Central memory CD8-positive, alpha-beta T cell (primary cell): ENCODE results near the gene WDR62.

Experiments
- ATAC-seq: fragments of 150-1000 bp; cut with Tn5 transposase; replicated peaks from 2 replicates; pipeline ENCODE4 v1.10.0; 2022; ENCODE audit warnings: mild to moderate bottlenecking, moderate FRiP score, moderate number of reproducible peaks; ENCODE audit not compliant: poor library complexity, severe bottlenecking; ENCODE audit errors: extremely low read depth
- DNase-seq, 2 donors: peaks; one replicate each; pipeline ENCODE4 v3.0.0; 2021; ENCODE audit warnings: low spot score in 2 of 2
- H3K27ac Mint-ChIP-seq: one replicate; pipeline ENCODE4 v1.8.0; 2022; ENCODE audit warnings: low read depth, mild to moderate bottlenecking, moderate library complexity, mixed read lengths
- H3K27me3 Mint-ChIP-seq: one replicate; pipeline ENCODE4 v1.8.0; 2022; ENCODE audit warnings: mixed read lengths
- H3K36me3 Mint-ChIP-seq: one replicate; pipeline ENCODE4 v1.8.0; 2022; ENCODE audit warnings: mild to moderate bottlenecking, moderate library complexity, mixed read lengths; ENCODE audit not compliant: insufficient read depth
- H3K4me1 Mint-ChIP-seq: one replicate; pipeline ENCODE4 v1.8.0; 2022; ENCODE audit warnings: mixed read lengths
- H3K4me3 Mint-ChIP-seq: one replicate; pipeline ENCODE4 v1.8.0; 2022; ENCODE audit warnings: mild to moderate bottlenecking, moderate library complexity, mixed read lengths
- H3K9me3 Mint-ChIP-seq: one replicate; pipeline ENCODE4 v1.8.0; 2022; ENCODE audit warnings: mixed read lengths

WDR62 gene

DNA sequence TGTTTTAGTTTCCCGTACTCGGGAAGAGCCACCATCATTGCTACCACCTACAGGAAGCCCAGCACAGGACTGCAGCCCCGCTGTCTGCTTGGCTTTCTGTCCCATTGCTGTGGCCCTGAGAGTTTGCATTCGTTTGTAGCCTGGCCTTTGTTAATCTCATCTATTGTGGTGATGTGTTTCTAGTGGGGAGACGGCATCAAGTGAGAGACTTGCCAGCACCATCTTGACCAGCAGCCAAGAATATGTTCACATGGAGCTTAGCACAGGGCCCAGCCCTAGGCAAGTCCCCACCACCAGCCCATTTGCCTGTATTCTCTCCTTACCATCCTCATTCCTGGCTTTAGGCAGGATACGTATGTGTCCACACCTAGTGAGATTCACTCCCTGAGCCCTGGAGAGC, 39.0 kb downstream of the WDR62 start:
- H3K27ac Mint-ChIP-seq, result no peak overlapping the region
- DNase-seq (no peak), ATAC-seq (no peak)
- no peaks in the 10 kb centered on the region for H3K27me3 Mint-ChIP-seq
- H3K4me1 Mint-ChIP-seq, result no peaks in the 10 kb centered on the region
- H3K4me3 Mint-ChIP-seq, result no peak overlapping the region
- no peaks in the 10 kb centered on the region for H3K9me3 Mint-ChIP-seq
- H3K36me3 Mint-ChIP-seq, result peaks cover 4% of the 10 kb centered on the region

DNA sequence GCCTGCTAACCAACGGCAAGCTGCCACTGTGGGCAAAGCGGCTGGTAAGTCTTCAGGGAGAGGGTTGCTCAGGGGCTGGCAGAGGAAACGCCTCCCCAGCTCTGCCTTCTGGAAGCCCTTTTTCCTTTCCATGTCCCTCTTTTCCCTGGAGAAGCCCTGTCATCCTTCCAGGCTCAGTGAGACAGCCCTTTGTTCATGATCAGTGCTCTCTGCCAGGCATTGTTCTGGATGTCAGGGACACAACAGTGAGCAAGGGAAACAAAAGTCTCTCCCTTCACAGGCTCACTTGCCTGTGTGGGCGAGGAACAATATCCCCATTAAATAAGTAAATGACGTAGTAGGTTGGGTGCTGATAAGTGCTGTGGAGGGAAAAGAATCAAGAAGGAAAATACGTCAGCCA, 42.3 kb downstream of the WDR62 start:
- DNase-seq (no peak), ATAC-seq (no peak)
- H3K4me1 Mint-ChIP-seq, result no peaks in the 10 kb centered on the region
- H3K36me3 Mint-ChIP-seq, result peaks cover 4% of the 10 kb centered on the region
- H3K9me3 Mint-ChIP-seq, result no peaks in the 10 kb centered on the region
- no peak overlapping the region for H3K27ac Mint-ChIP-seq
- no peak overlapping the region for H3K4me3 Mint-ChIP-seq
- H3K27me3 Mint-ChIP-seq, result no peaks in the 10 kb centered on the region

DNA sequence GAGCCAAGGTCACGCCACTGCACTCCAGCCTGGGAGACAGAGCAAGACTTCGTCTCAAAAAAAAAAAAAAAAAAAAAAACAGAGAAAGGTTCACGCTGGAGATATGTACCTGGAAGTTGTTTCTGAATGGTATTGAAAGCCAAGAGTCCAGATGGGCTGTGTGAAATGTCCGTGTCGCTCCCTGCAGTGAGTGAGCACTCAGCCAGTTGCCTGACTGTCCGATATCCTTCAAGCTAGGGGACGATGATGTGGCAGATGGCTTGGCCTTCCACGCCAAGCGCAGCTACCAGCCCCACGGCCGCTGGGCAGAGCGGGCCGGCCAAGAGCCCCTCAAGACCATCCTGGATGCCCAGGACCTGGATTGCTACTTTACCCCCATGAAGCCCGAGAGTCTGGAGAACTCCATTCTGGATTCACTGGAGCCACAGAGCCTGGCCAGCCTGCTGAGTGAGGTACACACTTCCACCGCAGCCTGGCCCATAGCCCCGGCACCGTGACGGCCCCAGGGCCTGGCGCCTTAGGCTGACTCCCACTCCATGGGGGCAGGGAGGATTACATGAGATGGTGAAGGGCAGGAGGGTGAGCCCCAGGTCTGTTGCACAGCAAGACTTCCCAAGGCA, 44.6 kb downstream of the WDR62 start:
- H3K4me3 Mint-ChIP-seq, result no peak overlapping the region
- no peaks in the 10 kb centered on the region for H3K27me3 Mint-ChIP-seq

DNA sequence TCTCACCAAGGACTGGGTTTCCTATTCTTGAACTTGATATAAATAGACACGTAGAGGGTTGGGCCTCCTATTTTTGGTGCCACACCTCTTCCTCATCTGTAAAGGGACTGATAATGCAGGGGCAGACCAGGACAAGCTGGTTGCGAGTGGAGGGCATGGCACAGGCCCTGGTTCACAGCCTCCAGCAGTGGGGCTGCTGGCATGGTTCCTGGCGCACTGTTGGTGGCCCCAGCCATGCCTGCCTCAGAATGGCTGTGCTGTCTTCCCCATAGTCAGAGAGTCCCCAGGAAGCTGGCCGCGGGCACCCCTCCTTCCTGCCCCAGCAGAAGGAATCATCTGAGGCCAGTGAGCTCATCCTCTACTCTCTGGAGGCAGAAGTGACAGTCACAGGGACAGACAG, 45.8 kb downstream of the WDR62 start:
- DNase-seq (no peak), ATAC-seq (no peak)
- Mint-ChIP-seq H3K27ac (no peak overlapping the region), H3K4me1 (no peaks in the 10 kb centered on the region), H3K9me3 (no peaks in the 10 kb centered on the region), H3K36me3 (no peaks in the 10 kb centered on the region), H3K4me3 (no peak overlapping the region), H3K27me3 (no peaks in the 10 kb centered on the region)

More for the DNA sequence above, 44.6 kb downstream of the WDR62 start:
- H3K4me1 Mint-ChIP-seq, result no peaks in the 10 kb centered on the region
- DNase-seq, result no peak
- H3K9me3 Mint-ChIP-seq, result no peaks in the 10 kb centered on the region
- no peak overlapping the region for H3K27ac Mint-ChIP-seq
- H3K36me3 Mint-ChIP-seq, result peaks cover 2% of the 10 kb centered on the region
- ATAC-seq, result no peak

DNA sequence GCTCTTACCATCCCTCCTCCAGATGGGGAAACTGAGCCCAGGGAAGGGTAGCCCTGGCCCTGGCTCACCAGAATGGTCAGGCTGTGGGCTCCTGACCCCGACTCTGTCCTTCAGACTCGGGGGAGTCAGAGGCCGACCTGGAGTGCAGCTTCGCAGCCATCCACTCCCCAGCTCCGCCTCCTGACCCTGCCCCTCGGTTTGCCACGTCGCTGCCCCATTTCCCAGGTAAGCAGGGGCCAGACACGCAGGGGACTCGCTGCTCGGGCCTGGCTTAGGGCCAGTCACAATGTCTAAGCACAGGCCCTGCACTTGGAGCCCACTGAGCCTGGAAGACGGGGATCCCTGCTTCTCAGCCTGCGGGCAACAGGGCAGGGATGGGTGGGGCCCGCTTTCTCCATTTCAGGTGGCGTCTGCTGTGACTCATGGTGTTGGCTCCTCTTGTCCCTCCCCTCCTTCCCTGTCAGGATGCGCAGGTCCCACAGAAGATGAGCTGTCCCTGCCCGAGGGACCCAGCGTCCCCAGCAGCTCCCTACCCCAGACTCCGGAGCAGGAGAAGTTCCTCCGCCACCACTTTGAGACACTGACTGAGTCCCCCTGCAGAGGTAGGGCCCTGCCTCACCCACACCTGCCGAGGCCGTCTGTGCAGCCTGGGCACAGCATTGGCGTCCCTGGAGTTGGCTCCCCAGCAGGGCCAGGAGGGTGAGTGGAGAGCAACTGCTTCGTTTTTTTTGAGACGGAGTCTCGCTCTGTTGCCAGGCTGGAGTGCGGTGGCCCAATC, 47.0 kb downstream of the WDR62 start:
- Mint-ChIP-seq H3K9me3 (no peaks in the 10 kb centered on the region), H3K27me3 (no peaks in the 10 kb centered on the region), H3K36me3 (no peaks in the 10 kb centered on the region), H3K4me3 (no peak overlapping the region), H3K4me1 (no peaks in the 10 kb centered on the region), H3K27ac (no peak overlapping the region)
- ATAC-seq, result no peak
- no peak for DNase-seq

DNA sequence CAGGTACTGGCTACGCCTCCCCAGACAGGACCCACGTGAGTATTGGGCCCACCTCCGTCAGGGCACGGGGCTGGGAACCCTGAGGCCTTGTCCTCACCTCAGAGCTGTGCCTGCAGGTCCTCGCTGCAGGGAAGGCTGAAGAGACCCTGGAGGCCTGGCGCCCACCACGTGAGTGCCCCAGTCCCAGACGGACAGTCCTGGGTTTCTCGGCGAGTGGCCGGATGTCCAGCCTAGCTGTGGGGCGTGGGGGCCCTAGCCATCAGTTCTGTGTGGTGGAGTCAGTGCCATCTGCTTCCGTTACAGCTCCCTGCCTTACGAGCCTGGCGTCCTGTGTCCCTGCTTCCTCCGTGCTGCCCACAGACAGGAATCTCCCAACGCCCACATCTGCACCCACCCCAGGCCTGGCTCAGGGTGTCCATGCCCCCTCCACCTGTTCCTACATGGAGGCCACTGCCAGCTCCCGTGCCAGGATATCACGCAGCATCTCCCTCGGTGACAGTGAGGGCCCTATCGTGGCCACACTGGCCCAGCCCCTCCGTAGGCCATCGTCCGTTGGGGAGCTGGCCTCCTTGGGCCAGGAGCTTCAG, 48.4 kb downstream of the WDR62 start:
- Mint-ChIP-seq H3K9me3 (no peaks in the 10 kb centered on the region), H3K27ac (no peak overlapping the region), H3K4me3 (no peak overlapping the region), H3K36me3 (no peaks in the 10 kb centered on the region), H3K27me3 (no peaks in the 10 kb centered on the region), H3K4me1 (no peaks in the 10 kb centered on the region)
- no peak for DNase-seq
- no peak for ATAC-seq

DNA sequence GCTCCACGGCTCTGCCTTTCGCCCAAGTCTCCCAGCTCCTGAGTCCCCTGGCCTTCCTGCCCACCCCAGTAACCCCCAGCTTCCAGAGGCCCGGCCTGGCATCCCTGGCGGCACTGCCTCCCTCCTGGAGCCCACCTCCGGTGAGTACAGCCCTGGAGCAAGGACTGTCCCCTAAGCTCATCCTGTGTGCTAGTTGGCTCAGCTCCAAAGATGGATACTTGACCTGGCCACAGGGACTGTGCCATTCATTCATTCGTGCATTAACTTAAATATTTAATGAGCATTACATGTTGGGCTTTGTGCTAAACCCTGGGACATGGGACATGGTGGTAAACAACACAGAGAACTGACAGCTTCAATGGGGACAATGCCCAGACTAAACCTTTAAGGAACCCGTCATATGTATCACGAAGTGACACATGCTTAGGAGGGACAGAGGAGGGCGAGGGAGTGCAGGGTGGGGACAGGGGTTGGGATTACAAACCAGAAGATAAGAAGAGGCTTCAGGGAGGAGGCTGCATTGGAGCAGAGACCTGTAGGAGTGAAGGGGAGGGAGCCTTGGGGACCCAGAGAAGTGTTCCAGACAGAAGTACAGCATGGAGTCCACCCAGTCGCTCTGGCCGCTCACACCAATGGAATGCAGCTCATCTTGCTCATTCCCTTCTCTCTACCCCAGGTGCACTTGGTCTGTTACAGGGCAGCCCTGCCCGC, 49.3 kb downstream of the WDR62 start:
- no peaks in the 10 kb centered on the region for H3K4me1 Mint-ChIP-seq
- ATAC-seq, result no peak
- DNase-seq, result no peak
- no peak overlapping the region for H3K4me3 Mint-ChIP-seq
- H3K27me3 Mint-ChIP-seq, result no peaks in the 10 kb centered on the region
- no peaks in the 10 kb centered on the region for H3K36me3 Mint-ChIP-seq
- no peaks in the 10 kb centered on the region for H3K9me3 Mint-ChIP-seq
- H3K27ac Mint-ChIP-seq, result no peak overlapping the region

DNA sequence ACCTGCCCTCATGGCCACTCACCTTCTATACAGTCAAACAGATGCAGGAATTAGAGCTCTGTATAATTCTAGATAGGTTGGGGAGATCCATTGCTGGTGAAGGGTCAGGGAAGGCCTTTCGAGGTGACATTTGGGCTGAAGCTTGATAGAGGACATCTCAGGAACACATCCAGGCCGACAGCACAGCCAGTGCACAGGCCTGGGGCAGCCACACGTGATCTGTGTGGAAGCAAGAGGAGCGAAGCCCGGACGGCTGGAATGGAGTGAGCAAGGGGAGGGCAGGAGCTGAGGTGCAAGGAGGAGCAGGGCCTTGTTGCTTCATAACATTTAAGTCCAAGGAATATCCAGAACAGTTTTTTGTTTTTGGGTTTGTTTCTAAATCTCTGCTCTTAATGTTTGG, 51.7 kb downstream of the WDR62 start:
- Mint-ChIP-seq H3K4me3 (no peak overlapping the region), H3K27ac (no peak overlapping the region), H3K36me3 (peaks cover 2% of the 10 kb centered on the region), H3K4me1 (no peaks in the 10 kb centered on the region), H3K27me3 (no peaks in the 10 kb centered on the region), H3K9me3 (no peaks in the 10 kb centered on the region)
- ATAC-seq, result no peak
- DNase-seq, result no peak

DNA sequence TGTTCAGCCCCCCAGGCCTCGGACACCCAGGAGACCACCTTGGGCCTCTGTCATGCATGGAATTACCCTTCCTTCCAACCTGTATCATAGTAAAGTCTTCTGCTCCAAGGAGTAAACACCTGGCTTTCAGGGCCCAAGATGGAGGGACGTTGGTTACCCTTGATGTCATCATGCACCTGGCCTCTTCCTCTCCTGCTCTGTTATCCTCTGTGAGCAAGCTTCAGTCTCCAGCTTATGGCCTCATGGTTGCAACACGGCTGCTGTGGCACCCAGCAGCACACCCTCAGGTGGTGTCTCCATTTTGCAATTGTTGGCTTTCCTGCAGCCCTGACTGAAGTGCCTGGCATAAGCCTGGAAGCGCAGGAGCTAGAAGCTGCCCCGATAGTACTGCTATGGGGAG, 52.3 kb downstream of the WDR62 start:
- Mint-ChIP-seq H3K9me3 (no peaks in the 10 kb centered on the region), H3K27me3 (no peaks in the 10 kb centered on the region), H3K4me3 (no peak overlapping the region), H3K36me3 (peaks cover 3% of the 10 kb centered on the region), H3K27ac (no peak overlapping the region), H3K4me1 (no peaks in the 10 kb centered on the region)
- ATAC-seq (no peak), DNase-seq (no peak)

DNA sequence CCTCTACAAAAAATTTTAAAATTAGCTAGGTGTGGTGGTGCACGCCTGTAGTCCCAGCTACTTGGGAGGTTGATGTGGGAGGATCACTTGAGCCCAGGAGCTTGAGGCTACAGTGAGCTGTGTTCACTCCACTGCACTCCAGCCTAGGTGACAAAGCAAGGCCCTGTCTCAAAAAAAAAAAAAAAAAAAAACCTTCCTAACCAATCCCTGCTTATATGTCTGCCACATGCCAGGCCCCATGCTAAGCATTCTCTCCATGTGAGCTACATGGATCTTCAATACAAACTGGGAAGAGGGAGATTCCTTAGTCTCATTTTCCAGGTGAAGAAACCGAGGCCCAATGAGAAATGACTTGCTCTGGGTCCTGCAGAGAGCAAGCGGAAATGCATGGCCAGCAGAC, 54.0 kb downstream of the WDR62 start:
- Mint-ChIP-seq H3K4me3 (no peak overlapping the region), H3K27me3 (no peaks in the 10 kb centered on the region)
- no peak for DNase-seq

DNA sequence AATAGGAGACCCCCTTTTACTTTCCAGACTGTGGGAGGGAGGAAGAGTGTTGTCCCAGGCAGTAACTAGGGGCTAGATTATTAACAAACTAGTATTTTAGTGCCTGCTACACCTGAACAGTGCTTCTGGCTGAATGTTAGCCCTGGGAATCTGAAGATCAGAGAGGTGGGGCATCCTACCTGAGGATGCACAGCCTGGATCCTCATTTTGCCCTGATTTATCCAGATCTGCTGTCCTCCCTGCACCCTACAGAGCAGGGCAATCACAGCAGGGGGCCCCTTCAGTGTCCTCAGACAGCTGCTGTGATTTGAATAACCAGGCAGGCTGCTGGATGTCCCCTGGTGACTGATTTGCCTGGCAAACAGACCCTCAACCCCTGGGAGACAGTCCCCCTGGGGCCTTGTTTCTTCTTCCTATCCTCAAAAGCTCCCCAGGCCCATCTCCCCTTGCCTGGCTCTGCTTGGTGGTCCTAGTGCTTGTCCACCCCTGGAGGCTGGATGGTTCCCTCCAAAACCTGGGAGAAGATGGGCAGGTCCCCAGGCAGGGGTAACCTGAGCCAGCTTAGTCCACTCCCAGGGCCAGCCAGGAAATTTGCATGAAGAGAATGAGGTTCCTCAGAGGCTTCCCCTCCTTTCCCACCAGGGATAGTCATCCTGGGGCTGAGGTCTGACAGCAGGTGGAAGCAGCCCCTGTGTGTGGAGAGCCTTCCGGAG, 55.9 kb downstream of the WDR62 start, which contains the start of gene OVOL3:
Gene OVOL3 (plus strand): TSS at position 657 of the 713 bp plus-strand sequence. CDS start 60 bp downstream, outside the sequence.
- Mint-ChIP-seq H3K4me1 (peaks cover 27% of the 10 kb centered on the region), H3K27me3 (no peaks in the 10 kb centered on the region), H3K9me3 (no peaks in the 10 kb centered on the region), H3K27ac (no peak within 1 kb of the TSS), H3K36me3 (peaks cover 18% of the 10 kb centered on the region), H3K4me3 (peak within 1 kb of the TSS; percentile 3)
- ATAC-seq (no peak), DNase-seq (no peak)

More for the DNA sequence above, 54.0 kb downstream of the WDR62 start:
- Mint-ChIP-seq H3K4me1 (peaks cover 11% of the 10 kb centered on the region), H3K27ac (no peak overlapping the region), H3K9me3 (no peaks in the 10 kb centered on the region), H3K36me3 (peaks cover 9% of the 10 kb centered on the region)
- no peak for ATAC-seq

DNA sequence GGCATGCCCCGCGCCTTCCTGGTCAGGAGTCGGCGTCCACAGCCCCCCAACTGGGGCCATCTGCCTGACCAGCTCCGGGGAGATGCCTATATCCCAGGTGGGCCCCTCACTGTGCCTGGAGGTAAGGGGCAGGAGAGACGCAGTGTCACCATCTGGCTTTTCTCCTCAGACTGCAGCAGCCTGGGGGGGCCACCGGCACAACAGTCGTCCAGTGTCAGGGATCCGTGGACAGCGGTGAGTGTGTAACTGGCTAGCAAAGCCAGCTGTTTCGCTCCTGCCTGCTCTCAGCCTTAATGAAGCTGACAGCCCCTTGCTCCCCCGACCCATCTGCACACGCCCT, 56.5 kb downstream of the WDR62 start:
- Mint-ChIP-seq H3K4me1 (peaks cover 31% of the 10 kb centered on the region), H3K9me3 (no peaks in the 10 kb centered on the region), H3K27ac (no peak overlapping the region), H3K27me3 (no peaks in the 10 kb centered on the region), H3K4me3 (no peak overlapping the region), H3K36me3 (peaks cover 23% of the 10 kb centered on the region)
- ATAC-seq (no peak), DNase-seq (no peak)
